NCI-H2081 treated with DMSO at 0.1 percent for 48 hours (cell line): ENCODE results near the gene ARNT2.

Source experiments
- DNase-seq: peaks from one replicate; lab custom pipeline; 2025; lab: John Stamatoyannopoulos, UW

ARNT2 gene

DNA sequence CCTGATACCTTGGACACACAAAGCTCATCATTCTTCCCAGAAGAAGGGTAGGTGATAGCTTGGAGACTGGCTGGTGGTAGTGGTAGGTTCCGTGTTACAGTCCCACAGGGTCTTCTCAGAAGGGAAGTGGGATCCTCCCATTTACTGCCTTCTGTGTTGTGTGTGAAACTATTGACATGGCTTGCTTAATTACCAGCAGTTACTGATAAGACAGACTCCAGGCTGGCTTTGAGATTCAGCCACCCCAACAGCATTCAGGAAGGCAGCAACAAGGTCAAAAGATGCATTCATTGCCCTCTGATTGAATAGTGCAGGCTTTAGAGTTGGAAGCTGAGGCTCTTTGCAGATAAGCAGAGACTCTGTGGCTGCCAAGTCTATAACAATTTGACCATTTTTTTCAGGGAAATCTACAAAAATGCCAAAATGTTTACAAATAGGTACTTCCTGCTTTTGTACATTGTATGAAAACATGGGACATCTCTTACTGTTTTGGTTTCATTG is 7.7 kb downstream of the ARNT2 start:
- DNase-seq: no peak

- DNase-seq: no peak
These were observed 10.6 kb downstream of the ARNT2 start for GRCh38 chr15:80414546-80415357.

- DNase-seq: no peak
These were observed 11.1 kb downstream of the ARNT2 start for GRCh38 chr15:80415358-80415670.

DNA sequence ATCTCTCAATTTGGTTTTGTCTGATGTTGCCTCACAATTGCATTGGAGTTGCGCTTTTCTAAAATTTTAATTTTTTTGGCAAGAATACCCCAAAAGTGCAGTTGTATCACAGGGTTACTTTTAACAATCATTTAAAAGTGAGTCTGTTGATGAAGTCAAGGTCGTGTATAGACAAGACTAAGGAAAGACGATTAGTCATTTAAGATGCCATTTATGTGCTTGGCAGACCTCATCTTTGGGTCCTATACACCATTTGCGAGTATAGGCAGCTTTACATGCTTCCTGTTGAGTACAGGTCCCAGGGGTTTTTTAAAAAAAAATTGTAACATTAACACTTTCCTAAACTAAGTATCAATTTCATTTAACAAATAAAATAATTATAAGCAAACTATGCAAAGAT is 12.5 kb downstream of the ARNT2 start:
- no peak for DNase-seq

- DNase-seq: no peak
These were observed 14.8 kb downstream of the ARNT2 start for GRCh38 chr15:80418892-80419537.

GRCh38 chr15:80419546-80419945 is 15.4 kb downstream of the ARNT2 start:
- no peak for DNase-seq

DNA sequence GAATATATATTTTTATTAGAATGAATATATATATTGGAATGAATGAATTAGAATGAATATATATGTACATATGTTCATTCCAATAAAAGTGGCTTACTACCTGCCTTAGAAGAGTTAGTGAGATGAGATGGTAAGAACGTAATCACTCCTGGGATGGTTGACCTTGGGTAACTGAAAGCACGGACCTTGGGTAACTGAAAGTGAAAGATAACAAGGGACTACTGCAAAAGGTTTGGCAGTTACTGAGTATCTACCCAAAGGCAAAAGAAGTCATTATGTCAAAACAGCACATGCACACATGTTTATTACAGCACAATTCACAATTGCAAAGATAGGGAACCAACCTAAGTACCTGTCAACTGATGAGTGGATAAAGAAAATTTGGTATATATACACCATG is 16.5 kb downstream of the ARNT2 start:
- DNase-seq: no peak

DNA sequence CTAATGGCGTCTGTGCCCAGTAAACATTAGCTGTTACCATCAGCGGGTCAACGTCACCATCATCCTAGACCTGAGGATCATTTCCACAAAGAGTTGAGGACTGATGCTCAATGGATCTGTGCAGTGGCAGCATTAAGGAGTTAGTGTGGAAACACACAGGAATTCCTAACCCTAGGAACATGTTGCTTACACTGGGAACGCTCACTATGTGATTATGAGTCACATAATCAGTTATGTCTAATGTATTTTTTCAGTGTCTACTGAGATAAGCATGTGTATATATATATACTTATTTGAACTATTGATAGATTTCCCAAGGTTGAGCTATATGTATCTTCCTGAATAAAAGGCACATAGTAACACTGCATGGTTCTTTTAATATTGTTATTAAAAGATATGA is 19.0 kb downstream of the ARNT2 start:
- DNase-seq: no peak

GRCh38 chr15:80424381-80424780 is 20.2 kb downstream of the ARNT2 start:
- DNase-seq: no peak

- no peak for DNase-seq
These were observed 22.1 kb downstream of the ARNT2 start for GRCh38 chr15:80426316-80426715.

DNA sequence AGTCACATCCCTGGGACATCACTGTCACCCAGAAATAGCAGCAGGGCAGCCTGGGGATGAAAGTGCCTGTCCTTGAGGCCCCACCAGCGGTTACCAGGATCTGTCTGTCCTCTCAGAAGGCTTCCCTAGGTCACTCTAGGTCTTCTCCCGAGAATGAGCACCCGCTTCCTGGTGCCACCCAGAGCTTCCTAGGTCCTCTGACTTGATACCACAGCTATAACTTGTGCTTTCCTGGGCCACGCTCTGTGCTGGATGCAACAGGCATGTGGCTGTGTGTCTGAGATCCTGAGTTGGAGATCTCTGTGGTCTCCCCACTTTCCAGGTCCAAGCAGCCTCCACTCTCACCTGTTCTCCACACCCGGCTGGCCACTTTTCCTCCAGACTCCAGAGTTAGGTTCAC is 25.8 kb downstream of the ARNT2 start:
- DNase-seq: no peak

DNA sequence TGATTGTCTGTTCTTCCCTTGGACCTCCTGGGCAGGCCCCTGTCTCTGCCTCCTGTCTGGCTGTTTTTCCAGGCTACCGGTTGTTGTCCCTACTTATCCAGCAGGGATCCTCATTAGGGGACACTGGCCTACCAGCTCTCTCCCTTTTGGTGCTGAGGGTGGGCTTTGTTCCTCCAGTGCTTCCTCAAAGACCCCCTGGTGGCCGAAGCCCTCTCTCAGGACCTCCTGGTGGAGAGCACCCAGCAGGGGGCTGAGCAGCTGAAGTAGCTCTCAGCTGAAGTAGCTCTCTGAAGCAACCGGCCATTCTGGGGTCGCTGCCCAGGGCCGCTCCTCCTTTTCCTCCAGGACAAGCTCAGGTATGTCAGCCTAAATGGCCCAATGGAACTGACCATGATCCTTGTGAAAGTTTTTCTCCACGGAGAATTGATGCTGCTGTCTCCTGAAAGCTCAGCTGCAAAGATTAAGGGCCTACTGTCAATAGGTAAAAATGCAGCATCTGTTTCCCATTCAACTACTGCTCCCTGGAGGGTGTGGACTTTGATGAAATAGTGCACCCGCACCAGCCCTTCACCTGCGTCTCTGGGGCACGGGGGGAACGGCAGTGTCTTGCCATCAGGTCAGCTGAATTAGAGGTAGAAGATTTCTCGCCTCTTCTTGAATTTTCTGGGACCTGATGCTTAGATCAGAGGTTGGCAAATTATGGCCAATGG is 27.6 kb downstream of the ARNT2 start:
- DNase-seq: no peak

DNA sequence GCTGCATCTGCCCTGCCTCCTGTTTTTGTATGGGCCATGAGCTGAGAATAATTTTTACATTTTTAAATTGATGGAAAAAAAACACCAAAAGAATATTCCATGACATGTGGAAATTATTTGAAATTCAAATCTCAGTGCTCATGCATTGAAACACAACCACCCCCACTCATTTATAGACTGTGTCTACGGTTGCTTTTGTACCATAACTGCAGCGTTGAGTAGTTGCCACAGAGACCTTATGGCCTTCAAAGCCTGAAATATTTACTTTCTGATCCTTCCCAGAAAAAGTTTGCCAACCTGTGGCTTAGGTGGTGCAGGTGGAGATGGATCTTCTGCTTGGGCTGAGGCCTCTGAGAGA is 28.1 kb downstream of the ARNT2 start:
- no peak for DNase-seq

GRCh38 chr15:80433836-80434235 is 29.7 kb downstream of the ARNT2 start:
- no peak for DNase-seq

DNA sequence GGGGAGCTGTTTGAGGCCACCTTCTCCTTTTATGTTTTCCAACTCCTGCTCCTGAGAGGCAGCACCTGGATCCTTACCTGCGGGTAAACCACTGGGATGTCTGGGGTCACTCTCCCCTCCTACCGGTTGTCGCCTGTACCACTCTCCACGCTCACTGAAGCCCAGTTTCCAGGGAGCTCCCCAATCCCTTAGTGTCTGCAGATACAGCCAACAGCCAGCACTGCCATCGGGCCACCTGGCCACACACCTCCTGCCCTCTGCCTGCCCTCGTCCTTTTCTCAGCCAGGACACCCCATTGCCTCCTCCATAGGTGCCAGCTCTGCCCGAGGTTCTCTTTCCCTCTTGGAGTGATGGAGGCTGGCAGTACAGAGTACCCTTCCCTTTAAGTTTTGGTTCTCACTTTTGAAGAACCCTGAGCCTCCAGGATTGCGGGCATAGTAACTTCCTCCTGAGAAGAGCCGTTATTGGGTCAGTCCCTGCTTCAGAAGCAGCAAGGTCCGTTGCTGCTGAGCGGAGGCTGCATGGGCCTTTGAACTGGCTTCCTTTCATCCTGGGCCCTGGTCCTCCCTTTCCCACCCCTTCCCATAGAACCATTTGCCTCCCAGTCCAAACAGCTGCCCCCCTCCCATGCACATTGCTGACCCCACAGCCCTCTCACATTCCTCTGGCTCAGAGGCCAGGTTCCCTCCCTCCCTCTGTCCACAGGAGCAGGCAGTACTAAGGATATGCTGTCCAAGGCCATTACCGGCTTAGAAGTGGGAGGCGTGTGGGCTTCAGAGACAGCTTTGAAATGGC is 30.9 kb downstream of the ARNT2 start:
- DNase-seq: no peak

DNA sequence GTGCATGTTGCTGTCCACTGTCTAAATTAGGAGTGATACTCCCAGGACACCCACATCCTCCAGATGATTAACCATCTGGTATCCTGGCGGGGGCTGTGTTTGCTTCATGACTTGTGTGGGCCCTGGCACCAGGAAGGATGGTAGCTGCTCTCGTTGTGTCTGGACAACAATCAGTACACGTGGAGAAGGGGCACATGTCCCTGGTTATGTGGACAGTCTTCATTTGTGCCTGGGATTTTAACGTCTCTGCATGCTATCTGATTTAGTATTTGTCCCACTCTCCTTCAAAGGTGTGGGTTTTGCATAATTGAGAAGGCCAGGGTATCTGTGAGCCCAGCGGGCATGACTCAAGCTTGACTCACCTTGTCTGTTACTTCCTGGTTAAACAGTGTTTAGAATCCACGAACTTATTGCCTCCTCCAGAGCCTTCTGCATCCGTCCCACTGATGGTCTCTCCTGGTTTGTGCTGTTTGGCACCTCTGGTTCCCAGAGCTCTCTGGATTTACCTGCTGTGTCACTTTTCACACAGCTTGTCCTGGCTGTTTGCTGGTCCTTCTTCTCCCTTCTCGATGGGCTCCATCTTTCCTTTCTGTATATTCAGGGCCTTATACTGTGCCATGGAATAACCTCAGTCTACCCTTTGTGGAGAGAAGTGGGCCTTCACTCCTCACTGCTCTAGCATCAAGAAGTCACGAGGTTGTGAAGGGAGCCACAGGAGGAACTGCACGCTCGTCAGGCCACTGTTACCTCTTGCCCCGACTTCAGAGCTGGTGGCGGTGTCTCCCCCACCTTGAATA is 32.5 kb downstream of the ARNT2 start:
- no peak for DNase-seq

DNA sequence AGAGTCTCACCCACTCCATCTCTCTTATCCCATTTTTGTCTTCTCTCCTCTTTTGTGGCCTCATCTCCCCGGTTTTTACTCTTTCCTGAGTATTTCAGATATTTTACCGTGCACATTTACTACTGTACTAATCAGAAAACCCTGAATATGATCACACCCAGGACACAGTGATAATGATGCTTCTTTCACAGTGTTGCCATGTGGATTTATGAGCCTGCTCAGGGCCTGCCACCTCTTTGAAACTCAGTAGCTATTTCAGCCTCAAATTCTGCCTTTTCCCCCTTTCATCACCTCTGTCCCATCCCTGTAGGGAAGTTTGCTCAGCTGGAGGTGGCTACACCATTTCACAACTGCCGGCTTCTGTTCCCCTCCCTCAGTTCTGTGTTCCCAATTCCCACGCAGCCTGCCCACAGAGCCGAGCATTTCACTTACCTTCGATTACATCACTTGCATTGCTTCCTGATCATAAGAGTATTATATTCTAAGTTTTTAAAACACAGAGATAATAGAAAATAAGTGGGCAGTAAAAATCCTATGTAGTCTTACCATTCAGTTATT is 33.2 kb downstream of the ARNT2 start:
- no peak for DNase-seq

DNA sequence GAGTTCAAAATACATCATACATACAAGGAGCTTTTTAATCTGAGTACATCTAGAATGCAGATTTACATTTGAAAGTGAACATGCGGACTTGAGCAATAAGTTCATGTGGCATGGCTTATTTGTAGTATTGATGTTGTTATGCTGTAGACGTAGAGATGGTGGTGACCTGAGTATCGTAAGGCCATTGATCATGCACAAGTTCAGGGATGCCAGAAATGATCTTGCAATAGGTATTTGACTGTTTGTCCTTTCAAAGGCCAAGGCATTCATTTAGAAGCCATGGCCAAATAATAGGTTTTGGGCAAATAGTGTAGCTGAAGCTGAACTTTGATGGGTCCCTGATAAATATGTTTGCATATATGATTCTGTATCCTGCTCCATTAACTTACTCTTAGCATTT is 35.0 kb downstream of the ARNT2 start:
- no peak for DNase-seq

GRCh38 chr15:80440024-80440423 is 35.8 kb downstream of the ARNT2 start:
- DNase-seq: no peak

DNA sequence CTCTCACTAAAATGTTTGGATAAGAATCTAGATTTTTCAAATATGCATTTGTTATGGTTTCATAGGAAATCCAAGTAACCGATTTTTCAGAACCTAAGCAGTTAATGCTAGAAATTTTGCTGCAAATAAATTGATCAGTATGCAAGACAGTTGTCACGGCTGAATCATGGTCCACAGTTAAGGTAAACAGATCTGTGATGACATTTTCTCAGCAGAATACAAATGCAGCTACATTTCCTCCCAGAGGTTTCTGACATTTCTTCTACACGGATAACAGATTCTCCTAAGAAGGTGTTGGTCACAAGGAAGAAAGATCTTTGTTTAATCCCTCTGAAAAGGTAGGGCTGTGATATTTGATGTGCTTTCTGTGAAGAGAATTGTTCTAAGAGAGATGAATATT is 36.9 kb downstream of the ARNT2 start:
- DNase-seq: no peak

GRCh38 chr15:80441714-80442113 is 37.5 kb downstream of the ARNT2 start:
- no peak for DNase-seq
